Measurements from ENCODE around the gene TASOR2.

DNA sequence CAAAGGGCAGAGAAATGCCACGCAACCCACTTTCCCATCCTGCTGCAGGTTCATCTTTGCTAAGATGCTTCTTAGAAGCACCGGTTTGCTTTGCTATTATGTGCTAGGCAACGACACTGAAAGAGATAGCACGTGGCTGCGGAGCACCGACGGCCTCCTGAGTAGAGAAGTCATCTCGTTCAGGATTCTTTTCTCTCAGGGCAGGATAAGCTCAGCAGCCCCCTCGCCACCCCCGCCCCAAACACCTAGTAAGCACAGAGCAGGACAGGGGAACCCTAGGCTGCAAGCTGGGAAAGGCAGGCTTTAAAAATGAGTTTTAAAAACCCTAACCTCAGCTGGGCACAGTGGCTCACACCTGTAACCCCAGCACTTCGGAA lies 33.3 kb upstream of the TASOR2 start:
- TF ChIP-seq, protein P1, sequence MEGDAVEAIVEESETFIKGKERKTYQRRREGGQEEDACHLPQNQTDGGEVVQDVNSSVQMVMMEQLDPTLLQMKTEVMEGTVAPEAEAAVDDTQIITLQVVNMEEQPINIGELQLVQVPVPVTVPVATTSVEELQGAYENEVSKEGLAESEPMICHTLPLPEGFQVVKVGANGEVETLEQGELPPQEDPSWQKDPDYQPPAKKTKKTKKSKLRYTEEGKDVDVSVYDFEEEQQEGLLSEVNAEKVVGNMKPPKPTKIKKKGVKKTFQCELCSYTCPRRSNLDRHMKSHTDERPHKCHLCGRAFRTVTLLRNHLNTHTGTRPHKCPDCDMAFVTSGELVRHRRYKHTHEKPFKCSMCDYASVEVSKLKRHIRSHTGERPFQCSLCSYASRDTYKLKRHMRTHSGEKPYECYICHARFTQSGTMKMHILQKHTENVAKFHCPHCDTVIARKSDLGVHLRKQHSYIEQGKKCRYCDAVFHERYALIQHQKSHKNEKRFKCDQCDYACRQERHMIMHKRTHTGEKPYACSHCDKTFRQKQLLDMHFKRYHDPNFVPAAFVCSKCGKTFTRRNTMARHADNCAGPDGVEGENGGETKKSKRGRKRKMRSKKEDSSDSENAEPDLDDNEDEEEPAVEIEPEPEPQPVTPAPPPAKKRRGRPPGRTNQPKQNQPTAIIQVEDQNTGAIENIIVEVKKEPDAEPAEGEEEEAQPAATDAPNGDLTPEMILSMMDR (IDR thresholded peaks at IDR 0.05), result no peak
- TF ChIP-seq POLR2AphosphoS5 (IDR thresholded peaks at IDR 0.05), result no peak
